ENCODE measurements around the gene GLIPR2.
"Not testable (repeated sequence)": the region's sequence is repeated elsewhere in the genome, so short reads cannot be mapped to it uniquely, and the experiment has no call there.

Gene GLIPR2

GRCh38 chr9:36177571-36177970 lies 41.0 kb downstream of the GLIPR2 start:
- Histone ChIP-seq H3K27ac (ENCODE audit: low read depth, low read length) (no peak overlapping the region), H3K9me3 (ENCODE audit: control insufficient read depth, insufficient read depth, low read length) (no peaks in the 10 kb centered on the region), H3K27me3 (ENCODE audit: control insufficient read depth, insufficient read depth, low read length) (no peaks in the 10 kb centered on the region), H3K9ac (ENCODE audit: low read depth, low read length) (no peak overlapping the region), H3K4me1 (ENCODE audit: control insufficient read depth, insufficient read depth, low read length) (no peaks in the 10 kb centered on the region), H3K36me3 (ENCODE audit: control insufficient read depth, insufficient read depth, low read length) (no peaks in the 10 kb centered on the region), H3K4me3 (ENCODE audit: low read depth, low read length) (no peak overlapping the region)

- not testable (repeated sequence) for H3K4me3 ChIP-seq (ENCODE audit: low read depth, low read length); H3K9ac ChIP-seq (ENCODE audit: low read depth, low read length); H3K27ac ChIP-seq (ENCODE audit: low read depth, low read length); H3K36me3 ChIP-seq (ENCODE audit: control insufficient read depth, insufficient read depth, low read length); H3K9me3 ChIP-seq (ENCODE audit: control insufficient read depth, insufficient read depth, low read length); H3K27me3 ChIP-seq (ENCODE audit: control insufficient read depth, insufficient read depth, low read length); H3K4me1 ChIP-seq (ENCODE audit: control insufficient read depth, insufficient read depth, low read length)
These were observed 43.7 kb downstream of the GLIPR2 start for GRCh38 chr9:36180243-36180642.

- Histone ChIP-seq H3K9me3 (ENCODE audit: control insufficient read depth, insufficient read depth, low read length) (no peaks in the 10 kb centered on the region), H3K4me3 (ENCODE audit: low read depth, low read length) (no peak overlapping the region), H3K27me3 (ENCODE audit: control insufficient read depth, insufficient read depth, low read length) (no peaks in the 10 kb centered on the region), H3K36me3 (ENCODE audit: control insufficient read depth, insufficient read depth, low read length) (no peaks in the 10 kb centered on the region), H3K27ac (ENCODE audit: low read depth, low read length) (no peak overlapping the region), H3K4me1 (ENCODE audit: control insufficient read depth, insufficient read depth, low read length) (peaks cover 16% of the 10 kb centered on the region; the same call in 1 of the 2 replicates), H3K9ac (ENCODE audit: low read depth, low read length) (no peak overlapping the region)
These were observed 50.9 kb downstream of the GLIPR2 start for GRCh38 chr9:36187414-36187813.

- Histone ChIP-seq H3K9me3 (ENCODE audit: control insufficient read depth, insufficient read depth, low read length) (no peaks in the 10 kb centered on the region), H3K9ac (ENCODE audit: low read depth, low read length) (no peak overlapping the region), H3K27ac (ENCODE audit: low read depth, low read length) (no peak overlapping the region), H3K36me3 (ENCODE audit: control insufficient read depth, insufficient read depth, low read length) (0 out of 2 replicates have a peak, but pooled peaks cover 3% of the 10 kb centered on the region), H3K4me1 (ENCODE audit: control insufficient read depth, insufficient read depth, low read length) (peaks cover 23% of the 10 kb centered on the region), H3K27me3 (ENCODE audit: control insufficient read depth, insufficient read depth, low read length) (no peaks in the 10 kb centered on the region), H3K4me3 (ENCODE audit: low read depth, low read length) (no peak overlapping the region)
These were observed 51.7 kb downstream of the GLIPR2 start for GRCh38 chr9:36188212-36188611.

- Histone ChIP-seq H3K4me1 (ENCODE audit: control insufficient read depth, insufficient read depth, low read length) (peaks cover 23% of the 10 kb centered on the region), H3K9me3 (ENCODE audit: control insufficient read depth, insufficient read depth, low read length) (no peaks in the 10 kb centered on the region), H3K27ac (ENCODE audit: low read depth, low read length) (peak overlapping the region; percentile 95), H3K4me3 (ENCODE audit: low read depth, low read length) (peak overlapping the region; percentile 94), H3K9ac (ENCODE audit: low read depth, low read length) (peak overlapping the region; percentile 70; the same call in 1 of the 2 replicates), H3K27me3 (ENCODE audit: control insufficient read depth, insufficient read depth, low read length) (no peaks in the 10 kb centered on the region), H3K36me3 (ENCODE audit: control insufficient read depth, insufficient read depth, low read length) (peaks cover 11% of the 10 kb centered on the region)
These were observed 53.4 kb downstream of the GLIPR2 start for GRCh38 chr9:36189976-36190375.

- Histone ChIP-seq H3K27me3 (ENCODE audit: control insufficient read depth, insufficient read depth, low read length) (no peaks in the 10 kb centered on the region), H3K27ac (ENCODE audit: low read depth, low read length) (peak within 1 kb of the TSS; percentile 95), H3K4me1 (ENCODE audit: control insufficient read depth, insufficient read depth, low read length) (peaks cover 23% of the 10 kb centered on the region), H3K4me3 (ENCODE audit: low read depth, low read length) (peak within 1 kb of the TSS; percentile 94), H3K9me3 (ENCODE audit: control insufficient read depth, insufficient read depth, low read length) (no peaks in the 10 kb centered on the region), H3K36me3 (ENCODE audit: control insufficient read depth, insufficient read depth, low read length) (peaks cover 16% of the 10 kb centered on the region), H3K9ac (ENCODE audit: low read depth, low read length) (peak within 1 kb of the TSS; percentile 90)
These were observed 54.1 kb downstream of the GLIPR2 start, which contains the start of gene CLTA for GRCh38 chr9:36190388-36191289. CLTA (plus strand) TSS chr9:36190921; CDS start chr9:36191057, 136 bp downstream.

GRCh38 chr9:36191290-36191645 lies 54.7 kb downstream of the GLIPR2 start:
- Histone ChIP-seq H3K9me3 (ENCODE audit: control insufficient read depth, insufficient read depth, low read length) (no peaks in the 10 kb centered on the region), H3K9ac (ENCODE audit: low read depth, low read length) (peak overlapping the region; percentile 90), H3K4me1 (ENCODE audit: control insufficient read depth, insufficient read depth, low read length) (peaks cover 23% of the 10 kb centered on the region), H3K27me3 (ENCODE audit: control insufficient read depth, insufficient read depth, low read length) (no peaks in the 10 kb centered on the region), H3K36me3 (ENCODE audit: control insufficient read depth, insufficient read depth, low read length) (peaks cover 16% of the 10 kb centered on the region), H3K27ac (ENCODE audit: low read depth, low read length) (peak overlapping the region; percentile 95), H3K4me3 (ENCODE audit: low read depth, low read length) (peak overlapping the region; percentile 94)

GRCh38 chr9:36191686-36192085 lies 55.2 kb downstream of the GLIPR2 start:
- Histone ChIP-seq H3K27ac (ENCODE audit: low read depth, low read length) (peak overlapping the region; percentile 95), H3K4me3 (ENCODE audit: low read depth, low read length) (peak overlapping the region; percentile 94), H3K36me3 (ENCODE audit: control insufficient read depth, insufficient read depth, low read length) (peaks cover 19% of the 10 kb centered on the region), H3K9me3 (ENCODE audit: control insufficient read depth, insufficient read depth, low read length) (no peaks in the 10 kb centered on the region), H3K9ac (ENCODE audit: low read depth, low read length) (peak overlapping the region; percentile 90), H3K27me3 (ENCODE audit: control insufficient read depth, insufficient read depth, low read length) (no peaks in the 10 kb centered on the region), H3K4me1 (ENCODE audit: control insufficient read depth, insufficient read depth, low read length) (peaks cover 23% of the 10 kb centered on the region)

GRCh38 chr9:36192196-36192595 lies 55.7 kb downstream of the GLIPR2 start:
- H3K36me3 ChIP-seq (ENCODE audit: control insufficient read depth, insufficient read depth, low read length), result peaks cover 24% of the 10 kb centered on the region
- no peaks in the 10 kb centered on the region for H3K27me3 ChIP-seq (ENCODE audit: control insufficient read depth, insufficient read depth, low read length)
- peak overlapping the region; percentile 90; the same call in 1 of the 2 replicates for H3K9ac ChIP-seq (ENCODE audit: low read depth, low read length)
- peaks cover 23% of the 10 kb centered on the region for H3K4me1 ChIP-seq (ENCODE audit: control insufficient read depth, insufficient read depth, low read length)
- H3K9me3 ChIP-seq (ENCODE audit: control insufficient read depth, insufficient read depth, low read length), result no peaks in the 10 kb centered on the region
- peak overlapping the region; percentile 94 for H3K4me3 ChIP-seq (ENCODE audit: low read depth, low read length)
- H3K27ac ChIP-seq (ENCODE audit: low read depth, low read length), result no peak overlapping the region

- Histone ChIP-seq H3K27me3 (ENCODE audit: control insufficient read depth, insufficient read depth, low read length) (no peaks in the 10 kb centered on the region), H3K36me3 (ENCODE audit: control insufficient read depth, insufficient read depth, low read length) (peaks cover 32% of the 10 kb centered on the region), H3K9me3 (ENCODE audit: control insufficient read depth, insufficient read depth, low read length) (no peaks in the 10 kb centered on the region), H3K27ac (ENCODE audit: low read depth, low read length) (no peak overlapping the region), H3K9ac (ENCODE audit: low read depth, low read length) (no peak overlapping the region), H3K4me3 (ENCODE audit: low read depth, low read length) (peak overlapping the region; percentile 94), H3K4me1 (ENCODE audit: control insufficient read depth, insufficient read depth, low read length) (peaks cover 23% of the 10 kb centered on the region)
These were observed 56.5 kb downstream of the GLIPR2 start for GRCh38 chr9:36193023-36193422.

GRCh38 chr9:36194326-36195000 lies 57.9 kb downstream of the GLIPR2 start:
- Histone ChIP-seq H3K27me3 (ENCODE audit: control insufficient read depth, insufficient read depth, low read length) (no peaks in the 10 kb centered on the region), H3K36me3 (ENCODE audit: control insufficient read depth, insufficient read depth, low read length) (peaks cover 45% of the 10 kb centered on the region), H3K4me1 (ENCODE audit: control insufficient read depth, insufficient read depth, low read length) (peaks cover 18% of the 10 kb centered on the region), H3K27ac (ENCODE audit: low read depth, low read length) (no peak overlapping the region), H3K9ac (ENCODE audit: low read depth, low read length) (no peak overlapping the region), H3K9me3 (ENCODE audit: control insufficient read depth, insufficient read depth, low read length) (no peaks in the 10 kb centered on the region), H3K4me3 (ENCODE audit: low read depth, low read length) (no peak overlapping the region)
